Measurements from ENCODE around the gene CCSAP.
"Not testable (repeated sequence)": the region's sequence is repeated elsewhere in the genome, so short reads cannot be mapped to it uniquely, and the experiment has no call there.

CCSAP gene

DNA sequence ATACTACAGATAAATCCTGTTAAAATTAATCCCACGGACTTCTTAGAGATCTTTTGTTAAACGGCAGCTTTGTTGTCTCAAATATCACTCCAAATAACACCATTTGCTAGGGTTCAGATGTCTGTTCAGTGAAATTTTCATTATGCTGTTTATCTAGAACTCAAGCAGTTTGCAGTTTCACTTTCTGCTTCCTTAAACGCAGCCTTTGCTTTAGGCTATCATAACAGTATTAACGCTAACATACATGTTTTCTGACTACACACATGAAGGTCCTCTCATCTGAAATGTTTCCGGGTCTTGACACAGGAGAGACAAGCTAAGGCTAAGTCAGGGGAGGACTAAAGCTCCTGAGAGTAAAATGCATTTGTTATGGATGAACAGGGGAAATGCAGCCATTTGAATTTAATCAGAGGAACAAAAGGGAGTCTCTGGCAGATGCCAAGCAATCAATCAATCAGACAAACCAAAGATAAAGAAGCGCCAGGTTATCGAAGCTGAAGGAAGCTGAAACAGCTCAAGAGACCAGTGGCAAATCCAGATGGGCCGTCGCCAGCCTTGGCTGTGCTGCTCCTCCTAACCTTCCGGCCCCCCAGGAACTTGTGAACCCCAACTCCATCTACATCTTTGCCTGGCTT, 16.9 kb downstream of the CCSAP start:
- no peak for DNase-seq (ENCODE audit: low read depth in 2 of 2)

DNA sequence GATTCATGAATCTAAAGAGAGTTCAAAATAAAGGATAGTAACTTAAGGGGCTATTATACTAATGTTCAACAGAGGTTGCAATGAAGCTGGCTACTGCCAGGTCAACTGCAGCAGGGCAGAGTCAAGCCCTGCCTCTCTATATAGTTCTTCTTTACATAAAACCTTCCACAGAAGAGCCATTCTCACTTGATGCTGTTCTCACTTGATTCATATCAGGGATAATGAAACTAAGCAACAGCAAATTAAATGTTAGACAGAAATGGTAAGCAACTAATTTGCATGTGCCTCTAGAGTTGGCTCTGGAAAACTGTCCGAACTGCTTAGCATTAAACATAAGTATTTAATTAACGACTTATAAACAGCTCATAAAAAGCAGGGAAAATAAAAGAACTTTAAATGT, 17.4 kb downstream of the CCSAP start:
- DNase-seq (ENCODE audit: low read depth in 2 of 2): no peak

- no peak for DNase-seq (ENCODE audit: low read depth in 2 of 2)
These were observed 18.8 kb downstream of the CCSAP start for GRCh38 chr1:229323885-229324553.

GRCh38 chr1:229323201-229323600, 19.6 kb downstream of the CCSAP start:
- DNase-seq (ENCODE audit: low read depth in 2 of 2): no peak

GRCh38 chr1:229319487-229319886, 23.4 kb downstream of the CCSAP start:
- no peak for DNase-seq (ENCODE audit: low read depth in 2 of 2)

GRCh38 chr1:229318056-229318455, 24.8 kb downstream of the CCSAP start:
- no peak for DNase-seq (ENCODE audit: low read depth in 2 of 2)

DNA sequence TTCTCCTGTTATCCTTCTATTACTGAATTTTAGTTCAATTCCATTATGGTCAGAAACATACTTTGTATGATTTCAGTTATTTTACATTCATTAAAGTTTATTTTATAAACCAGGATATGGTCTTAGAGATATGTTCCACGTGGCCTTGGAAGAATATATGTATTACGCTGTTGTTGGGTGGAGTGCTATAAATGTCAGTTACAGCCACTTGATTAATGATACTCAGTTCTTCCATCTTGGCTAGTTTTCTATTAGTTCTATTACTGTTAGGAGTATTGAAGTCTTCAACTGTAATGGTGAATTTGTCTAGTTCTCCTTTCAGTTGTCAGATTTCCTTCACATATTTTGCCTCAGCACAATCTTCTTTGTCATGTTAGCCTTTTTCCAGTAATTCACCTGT, 26.7 kb downstream of the CCSAP start:
- DNase-seq (ENCODE audit: low read depth in 2 of 2): no peak

GRCh38 chr1:229310833-229311232, 32.0 kb downstream of the CCSAP start:
- no peak for DNase-seq (ENCODE audit: low read depth in 2 of 2)

- DNase-seq (ENCODE audit: low read depth in 2 of 2): no peak
These were observed 33.2 kb downstream of the CCSAP start for GRCh38 chr1:229309684-229310083.

DNA sequence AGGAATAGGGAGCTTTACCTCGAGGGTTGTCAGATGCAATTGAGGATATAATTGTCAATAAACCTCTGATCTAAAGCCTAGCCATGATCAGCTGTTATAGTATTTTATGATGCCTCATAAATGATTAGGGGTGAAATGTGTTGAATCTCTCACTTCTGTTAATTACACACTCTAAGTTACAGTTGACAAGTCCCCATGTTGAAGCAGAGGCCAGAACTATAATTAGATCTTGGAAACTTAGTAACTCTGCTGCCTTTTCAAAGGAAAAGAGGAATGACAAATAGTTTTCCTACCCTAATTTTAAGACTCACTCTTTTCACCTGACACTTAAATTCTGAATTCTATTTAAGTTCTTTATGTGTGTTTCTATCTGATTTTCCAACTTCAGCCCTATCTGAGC, 33.8 kb downstream of the CCSAP start:
- DNase-seq (ENCODE audit: low read depth in 2 of 2): no peak

DNA sequence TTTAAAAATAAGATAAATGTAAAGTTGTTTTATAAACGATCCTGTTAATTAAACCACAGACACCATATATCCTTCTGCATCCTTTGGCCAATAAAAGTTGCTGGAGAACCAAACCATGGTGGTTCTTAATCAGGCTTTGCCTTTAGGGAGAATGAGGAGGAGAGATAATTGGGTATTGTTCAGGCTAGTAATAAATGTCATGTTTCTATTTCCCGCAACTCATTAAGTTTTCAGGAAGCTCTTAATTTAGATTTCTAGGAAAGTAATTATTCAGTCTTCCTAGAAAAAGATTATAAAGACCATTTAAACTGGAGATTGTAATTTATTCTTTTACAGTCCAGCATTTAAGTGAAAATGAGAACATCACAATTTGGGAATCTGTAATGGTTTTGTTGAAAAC, 37.5 kb downstream of the CCSAP start:
- no peak for DNase-seq (ENCODE audit: low read depth in 2 of 2)

DNA sequence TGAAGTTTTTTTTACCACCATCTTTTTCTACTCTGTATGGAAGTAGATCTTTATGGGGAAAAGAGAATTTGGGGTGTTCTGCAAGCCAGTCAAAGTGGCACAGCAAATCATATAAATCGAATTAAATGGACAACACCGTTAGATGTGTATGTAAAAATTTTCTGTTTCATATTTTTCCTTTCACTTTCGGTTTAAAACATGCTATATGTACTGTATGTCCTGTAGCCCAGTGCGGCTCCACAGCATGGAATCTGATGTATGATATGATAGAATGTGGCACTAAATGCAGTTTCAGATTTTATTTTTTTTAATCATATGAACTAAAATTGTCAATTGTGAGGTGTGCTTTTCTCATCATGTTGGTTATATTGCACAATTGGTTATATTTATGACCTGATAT, 39.0 kb downstream of the CCSAP start:
- DNase-seq (ENCODE audit: low read depth in 2 of 2): no peak

GRCh38 chr1:229302740-229303139, 40.1 kb downstream of the CCSAP start:
- no peak for DNase-seq (ENCODE audit: low read depth in 2 of 2)

DNA sequence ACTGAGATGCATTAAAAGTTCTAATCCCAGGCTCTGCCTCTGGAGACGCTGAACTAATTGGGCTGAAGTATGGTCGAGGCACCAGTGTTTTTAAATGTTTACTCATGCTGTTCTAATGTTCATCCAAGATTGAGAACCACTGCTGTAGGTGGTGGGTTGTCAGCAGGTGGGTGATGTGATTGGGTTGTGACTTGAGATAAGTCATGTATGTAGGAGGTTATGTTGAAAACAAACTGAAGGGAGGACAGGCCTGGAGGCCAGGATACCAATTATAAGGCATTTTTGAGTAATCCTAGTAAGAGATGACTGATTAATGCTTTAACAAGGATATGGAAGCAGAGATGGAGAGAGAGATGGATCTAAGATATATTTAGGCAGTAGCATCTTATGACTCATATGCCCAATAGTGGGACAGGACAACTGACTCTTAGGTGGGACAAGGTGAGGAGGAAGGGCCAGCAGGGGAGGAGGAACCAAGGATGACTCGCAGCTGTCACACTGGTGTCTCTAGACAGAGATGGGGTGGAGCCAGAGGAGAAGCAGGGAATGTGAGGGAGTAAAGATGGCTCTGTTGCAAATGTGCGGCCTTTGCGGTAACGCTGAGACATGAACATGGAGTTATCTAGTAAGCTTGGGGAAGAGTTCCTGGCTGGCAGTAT, 42.6 kb downstream of the CCSAP start:
- DNase-seq (ENCODE audit: low read depth in 2 of 2): no peak

DNA sequence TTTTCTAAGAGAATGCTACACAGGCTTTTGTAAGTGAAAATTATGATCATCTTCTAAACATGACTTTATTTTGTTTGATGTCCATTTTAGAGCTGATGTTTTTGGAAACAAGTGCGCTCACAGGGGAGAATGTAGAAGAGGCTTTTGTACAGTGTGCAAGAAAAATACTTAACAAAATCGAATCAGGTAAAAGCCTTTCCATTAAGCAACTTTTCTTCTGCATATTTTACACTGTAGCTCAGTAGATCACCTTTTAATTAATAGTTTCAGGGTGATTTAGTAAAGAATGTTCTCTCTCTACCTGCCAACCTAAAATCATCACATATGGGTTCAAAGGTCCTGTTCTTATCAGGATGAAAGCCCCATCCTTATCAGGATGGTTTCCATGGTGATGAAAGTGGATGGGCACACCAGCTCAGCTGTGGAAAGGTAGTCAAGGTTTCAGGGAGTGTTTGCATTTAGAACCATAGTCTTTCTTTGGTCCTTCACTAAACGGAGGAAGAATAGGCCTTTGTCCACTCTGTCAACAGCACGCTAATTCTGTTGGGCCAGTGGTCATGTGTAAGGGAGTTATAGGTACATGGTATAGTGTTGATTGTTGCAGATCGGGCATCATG, 43.9 kb downstream of the CCSAP start:
- no peak for DNase-seq (ENCODE audit: low read depth in 2 of 2)

GRCh38 chr1:229298420-229298819, 44.4 kb downstream of the CCSAP start:
- DNase-seq (ENCODE audit: low read depth in 2 of 2): no peak

DNA sequence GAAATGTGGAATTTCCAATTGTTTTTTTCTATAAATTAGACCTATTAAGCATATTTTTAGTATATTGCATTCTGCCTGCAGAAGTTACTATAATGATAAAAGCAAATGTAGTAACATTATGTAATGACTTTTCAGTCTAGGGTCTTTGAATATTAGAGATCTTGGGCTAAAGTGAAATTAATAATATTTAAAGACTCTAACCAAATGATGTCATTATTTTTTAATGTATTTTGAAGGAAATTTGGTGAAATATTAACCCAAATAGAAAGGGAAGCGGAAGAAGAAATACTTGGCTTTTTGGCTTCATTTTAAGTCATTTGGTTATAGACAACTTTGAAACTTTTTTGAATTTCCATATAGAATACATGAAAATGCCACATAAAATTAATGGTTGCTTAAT, 45.1 kb downstream of the CCSAP start:
- DNase-seq (ENCODE audit: low read depth in 2 of 2): no peak

- no peak for DNase-seq (ENCODE audit: low read depth in 2 of 2)
These were observed 46.3 kb downstream of the CCSAP start for GRCh38 chr1:229296541-229296941.

DNA sequence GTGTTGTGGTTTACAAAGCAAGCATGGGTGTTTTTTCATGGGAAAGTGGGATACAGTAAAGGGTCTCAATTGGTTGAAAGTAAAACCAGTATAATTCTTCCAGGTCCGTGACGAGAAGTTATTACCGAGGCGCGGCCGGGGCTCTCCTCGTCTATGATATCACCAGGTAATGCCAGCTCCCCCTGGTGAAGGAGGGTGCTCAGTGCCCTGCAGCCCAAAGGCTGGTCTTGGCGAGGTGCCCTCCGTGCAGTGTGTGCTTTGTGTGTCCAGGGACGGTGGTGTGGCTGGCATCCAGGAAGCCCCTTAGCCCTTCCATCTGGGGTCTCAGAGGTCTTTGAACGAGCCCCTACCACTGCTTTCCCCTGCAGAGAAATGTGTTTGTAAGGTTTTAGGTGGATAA, 47.1 kb downstream of the CCSAP start:
- no peak for DNase-seq (ENCODE audit: low read depth in 2 of 2)

DNA sequence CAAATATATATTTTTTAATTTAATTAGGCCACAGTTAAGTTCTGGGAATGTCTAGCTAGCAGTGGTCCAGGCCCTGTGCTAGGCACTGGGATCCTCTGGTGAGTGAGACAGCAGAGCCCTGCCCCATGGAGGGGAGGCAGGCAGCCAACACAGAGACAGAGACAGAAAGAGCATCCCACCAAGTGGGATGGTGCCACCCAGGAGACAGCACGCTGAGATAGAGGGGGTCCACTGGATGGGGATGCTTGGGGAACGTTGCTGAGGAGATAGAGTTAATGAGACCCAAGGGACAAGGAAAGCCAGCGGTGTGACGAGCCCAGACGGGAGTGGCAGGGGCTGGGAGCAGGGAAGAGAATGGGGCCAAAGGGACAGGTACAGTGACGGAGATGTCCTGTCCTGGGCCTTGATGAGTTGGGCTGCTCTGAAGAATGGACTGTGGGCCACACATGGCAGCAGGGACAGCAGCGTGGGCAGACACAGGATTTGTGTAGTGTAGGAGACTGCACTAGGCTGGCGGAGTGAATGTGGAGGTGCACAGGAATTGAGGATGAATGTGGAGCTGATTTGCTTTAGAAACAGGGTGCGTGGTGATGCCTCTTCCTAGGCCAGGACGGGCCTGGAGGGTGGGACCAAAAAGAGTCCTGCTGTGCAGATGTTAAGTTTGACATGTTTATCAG, 49.2 kb downstream of the CCSAP start:
- DNase-seq (ENCODE audit: low read depth in 2 of 2): no peak

DNA sequence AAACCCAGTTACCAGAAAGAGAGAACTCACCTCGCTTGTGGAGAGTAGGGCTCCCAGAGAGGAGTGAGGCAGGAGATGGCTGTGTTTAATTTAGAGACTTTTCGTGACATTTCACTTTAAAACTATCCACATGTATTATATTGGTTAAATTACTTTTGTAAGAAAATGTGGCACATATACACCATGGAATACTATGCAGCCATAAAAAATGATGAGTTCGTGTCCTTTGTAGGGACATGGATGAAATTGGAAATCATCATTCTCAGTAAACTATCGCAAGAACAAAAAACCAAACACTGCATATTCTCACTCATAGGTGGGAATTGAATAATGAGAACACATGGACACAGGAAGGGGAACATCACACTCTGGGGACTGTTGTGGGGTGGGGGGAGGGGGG, 51.2 kb downstream of the CCSAP start:
- DNase-seq (ENCODE audit: low read depth in 2 of 2): not testable (repeated sequence)

DNA sequence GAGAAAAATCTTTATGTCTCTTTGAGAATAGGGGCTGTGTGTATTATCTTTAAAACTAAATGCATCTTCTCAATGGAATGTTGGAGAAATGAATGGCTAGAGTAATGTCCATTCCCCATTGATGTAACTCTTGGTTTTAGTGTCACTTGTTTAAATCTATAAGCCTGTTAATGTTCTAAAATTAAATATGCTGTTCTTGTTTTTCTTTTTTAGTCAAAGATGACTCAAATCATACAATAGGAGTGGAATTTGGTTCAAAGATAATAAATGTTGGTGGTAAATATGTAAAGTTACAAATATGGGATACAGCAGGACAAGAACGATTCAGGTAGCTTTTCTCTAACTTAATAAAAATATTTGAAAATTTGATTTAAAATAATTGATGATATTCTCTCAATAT, 54.3 kb downstream of the CCSAP start:
- no peak for DNase-seq (ENCODE audit: low read depth in 2 of 2)
